ENCODE data around the gene LPIN2.

LPIN2 gene, protein sequence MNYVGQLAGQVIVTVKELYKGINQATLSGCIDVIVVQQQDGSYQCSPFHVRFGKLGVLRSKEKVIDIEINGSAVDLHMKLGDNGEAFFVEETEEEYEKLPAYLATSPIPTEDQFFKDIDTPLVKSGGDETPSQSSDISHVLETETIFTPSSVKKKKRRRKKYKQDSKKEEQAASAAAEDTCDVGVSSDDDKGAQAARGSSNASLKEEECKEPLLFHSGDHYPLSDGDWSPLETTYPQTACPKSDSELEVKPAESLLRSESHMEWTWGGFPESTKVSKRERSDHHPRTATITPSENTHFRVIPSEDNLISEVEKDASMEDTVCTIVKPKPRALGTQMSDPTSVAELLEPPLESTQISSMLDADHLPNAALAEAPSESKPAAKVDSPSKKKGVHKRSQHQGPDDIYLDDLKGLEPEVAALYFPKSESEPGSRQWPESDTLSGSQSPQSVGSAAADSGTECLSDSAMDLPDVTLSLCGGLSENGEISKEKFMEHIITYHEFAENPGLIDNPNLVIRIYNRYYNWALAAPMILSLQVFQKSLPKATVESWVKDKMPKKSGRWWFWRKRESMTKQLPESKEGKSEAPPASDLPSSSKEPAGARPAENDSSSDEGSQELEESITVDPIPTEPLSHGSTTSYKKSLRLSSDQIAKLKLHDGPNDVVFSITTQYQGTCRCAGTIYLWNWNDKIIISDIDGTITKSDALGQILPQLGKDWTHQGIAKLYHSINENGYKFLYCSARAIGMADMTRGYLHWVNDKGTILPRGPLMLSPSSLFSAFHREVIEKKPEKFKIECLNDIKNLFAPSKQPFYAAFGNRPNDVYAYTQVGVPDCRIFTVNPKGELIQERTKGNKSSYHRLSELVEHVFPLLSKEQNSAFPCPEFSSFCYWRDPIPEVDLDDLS

DNA sequence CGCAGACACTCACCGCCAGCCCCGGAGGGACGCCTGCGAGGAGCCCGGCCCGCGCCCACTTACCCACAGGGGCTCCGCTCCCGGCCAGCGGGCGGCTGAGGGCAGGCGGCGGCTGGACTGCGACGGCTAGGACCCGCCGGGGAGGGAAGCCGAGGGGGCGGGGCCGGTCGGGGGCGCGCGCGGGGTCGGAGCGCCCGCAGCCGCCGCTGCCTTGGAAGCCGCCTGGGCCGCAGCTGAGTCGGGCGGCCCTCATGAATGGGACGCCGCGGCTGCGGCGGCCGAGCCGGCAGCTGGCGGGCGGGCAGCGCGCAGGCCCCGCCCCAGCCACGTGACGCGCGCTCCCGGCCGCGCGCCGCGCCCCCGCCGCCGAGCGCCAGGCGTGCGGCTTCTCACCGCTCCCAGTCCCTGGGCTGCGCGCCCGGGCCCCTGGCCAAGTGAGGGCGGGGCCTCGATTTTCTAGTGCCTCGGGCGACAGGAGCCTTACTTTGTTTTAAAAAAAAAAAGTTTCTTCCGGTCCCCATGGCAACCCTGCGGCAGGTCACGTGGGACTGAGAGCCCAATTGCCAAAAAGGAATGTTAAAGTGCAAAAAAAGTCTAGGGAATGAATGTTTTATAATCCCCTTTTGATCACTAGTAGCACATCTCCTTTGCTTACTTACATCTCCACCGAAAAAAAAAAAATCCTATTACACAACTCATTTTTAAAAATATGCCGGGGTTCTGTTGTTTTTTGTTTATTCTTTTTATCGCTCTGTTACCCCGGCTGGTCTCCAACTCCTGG, at the start of gene LPIN2:
LPIN2 (minus strand) TSS at position 121 of the 781 bp plus-strand sequence. CDS start 52,304 bp downstream, outside the sequence.
- peaks cover 11% of the 10 kb centered on the region; the same call in 1 of the 2 replicates for H3K36me3 ChIP-seq (ENCODE audit: control insufficient read depth, insufficient read depth, low read length)
- peak within 1 kb of the TSS; percentile 72 for H3K4me3 ChIP-seq (ENCODE audit: low read depth, low read length)
- H3K27me3 ChIP-seq (ENCODE audit: control insufficient read depth, insufficient read depth, low read length): no peaks in the 10 kb centered on the region
- no peaks in the 10 kb centered on the region for H3K9me3 ChIP-seq (ENCODE audit: control insufficient read depth, insufficient read depth, low read depth, low read length)
- peak within 1 kb of the TSS; percentile 80 for H3K9ac ChIP-seq (ENCODE audit: low read length)
- H3K4me1 ChIP-seq (ENCODE audit: control insufficient read depth, insufficient read depth, low read length): peaks cover 9% of the 10 kb centered on the region; the same call in 1 of the 2 replicates
- no peak within 1 kb of the TSS; the same call in 1 of the 2 replicates for H3K27ac ChIP-seq (ENCODE audit: low read depth, low read length)

DNA sequence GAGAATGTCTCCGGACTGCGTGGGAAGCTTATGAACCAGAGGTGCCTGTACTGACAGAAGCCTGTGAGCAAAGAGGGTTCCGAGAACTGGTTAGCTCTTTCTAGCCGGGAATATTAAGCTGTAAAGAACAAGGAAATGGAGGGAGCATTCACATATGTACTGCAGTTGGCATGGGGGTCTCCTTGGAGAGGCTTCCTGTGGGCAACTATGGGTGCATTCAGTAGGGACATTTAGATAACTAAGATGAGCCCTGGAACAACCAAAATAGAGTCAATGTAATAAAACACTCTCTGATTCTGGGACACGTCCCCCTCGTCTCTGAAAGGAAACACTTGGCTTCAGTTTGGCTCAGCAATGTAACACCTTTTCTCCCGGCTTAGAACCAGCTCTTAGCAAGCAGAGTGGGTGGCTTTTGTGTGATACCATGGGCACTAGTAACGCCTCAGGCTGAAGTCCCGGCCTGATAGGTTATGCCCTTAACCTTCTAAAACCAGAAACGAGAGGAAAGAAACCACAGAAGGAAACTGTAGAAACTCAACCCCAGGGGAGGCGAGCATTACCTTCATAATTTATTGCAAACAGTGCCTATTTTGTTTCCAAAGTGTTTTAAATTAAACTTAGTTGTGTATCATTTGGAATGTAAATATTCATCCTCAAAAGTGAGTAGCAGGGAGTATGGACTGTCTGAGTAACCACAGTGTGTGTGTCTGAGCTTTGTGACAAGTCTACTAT, 48.8 kb upstream of the LPIN2 start:
- Histone ChIP-seq H3K4me3 (ENCODE audit: low read depth, low read length) (no peak overlapping the region), H3K4me1 (ENCODE audit: control insufficient read depth, insufficient read depth, low read length) (no peaks in the 10 kb centered on the region; the same call in 1 of the 2 replicates), H3K27ac (ENCODE audit: low read depth, low read length) (no peak overlapping the region)

DNA sequence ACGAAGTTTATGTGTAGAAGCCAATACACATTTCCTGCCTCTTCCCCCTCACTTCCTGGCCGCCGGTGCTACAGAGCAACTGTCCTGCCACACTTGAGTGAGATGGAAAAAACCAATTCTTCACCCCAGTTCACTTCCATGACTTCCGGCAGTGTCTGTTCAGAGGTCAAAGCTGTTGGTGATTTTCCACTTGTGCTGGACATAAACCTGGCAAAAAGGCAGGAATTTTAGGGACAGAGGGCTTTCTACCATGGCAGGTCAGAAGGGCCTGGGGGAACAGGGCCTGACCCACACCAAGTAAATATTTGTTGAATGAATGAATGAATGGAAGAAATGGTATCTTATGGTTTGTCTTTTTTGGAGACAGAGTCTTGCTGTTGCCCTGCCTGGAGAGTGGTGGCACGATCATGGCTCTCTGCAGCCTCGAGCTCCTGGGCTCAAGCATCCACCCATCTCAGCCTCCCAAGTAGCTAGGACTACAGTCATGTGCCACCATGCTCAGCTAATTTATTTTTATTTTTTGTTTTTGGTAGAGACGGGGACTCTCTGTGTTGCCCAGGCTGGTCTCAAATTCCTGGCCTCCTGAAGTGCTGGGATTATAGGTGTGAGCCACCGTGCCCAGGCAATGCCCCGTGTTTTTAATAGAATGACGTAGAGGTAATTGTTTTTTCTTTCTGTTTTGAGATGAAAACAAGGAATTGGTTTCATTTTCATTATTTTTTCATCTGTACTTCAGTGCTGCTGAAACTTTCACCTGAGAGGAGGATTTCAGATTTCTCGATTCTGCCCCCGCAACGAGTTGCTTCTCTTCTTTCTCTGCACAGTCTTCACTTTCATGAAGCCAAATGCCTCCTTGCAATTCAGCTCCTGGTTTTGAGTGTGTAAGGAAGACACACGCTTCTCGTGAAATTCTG, 48.0 kb upstream of the LPIN2 start:
- Histone ChIP-seq H3K27ac (ENCODE audit: low read depth, low read length) (no peak overlapping the region), H3K27me3 (ENCODE audit: control insufficient read depth, insufficient read depth, low read length) (no peaks in the 10 kb centered on the region), H3K9ac (ENCODE audit: low read length) (no peak overlapping the region), H3K4me1 (ENCODE audit: control insufficient read depth, insufficient read depth, low read length) (peaks cover 2% of the 10 kb centered on the region), H3K36me3 (ENCODE audit: control insufficient read depth, insufficient read depth, low read length) (no peaks in the 10 kb centered on the region), H3K9me3 (ENCODE audit: control insufficient read depth, insufficient read depth, low read depth, low read length) (no peaks in the 10 kb centered on the region), H3K4me3 (ENCODE audit: low read depth, low read length) (no peak overlapping the region)

More for the DNA sequence above, 48.8 kb upstream of the LPIN2 start:
- no peak overlapping the region for H3K9ac ChIP-seq (ENCODE audit: low read length)
- no peaks in the 10 kb centered on the region for H3K9me3 ChIP-seq (ENCODE audit: control insufficient read depth, insufficient read depth, low read depth, low read length)
- no peaks in the 10 kb centered on the region for H3K27me3 ChIP-seq (ENCODE audit: control insufficient read depth, insufficient read depth, low read length)
- no peaks in the 10 kb centered on the region for H3K36me3 ChIP-seq (ENCODE audit: control insufficient read depth, insufficient read depth, low read length)

DNA sequence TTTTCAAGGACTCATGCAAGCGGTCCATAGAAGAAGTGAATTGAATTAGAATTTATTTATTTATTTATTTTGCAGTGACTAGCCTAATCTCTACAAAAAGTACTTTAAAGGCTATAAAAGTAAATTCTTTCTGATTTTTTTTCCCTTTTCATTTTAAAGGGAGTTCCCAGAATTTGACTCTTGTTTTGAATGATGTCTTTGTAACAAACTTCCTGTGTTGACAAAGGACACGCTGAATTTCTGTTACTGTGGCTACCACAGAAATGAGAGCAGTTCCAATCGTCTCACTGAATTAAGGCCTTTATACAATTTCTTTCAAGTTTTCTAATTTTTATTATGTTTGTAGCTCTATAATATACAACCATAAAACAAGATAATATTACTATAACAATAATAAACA, 46.3 kb upstream of the LPIN2 start:
- H3K9ac ChIP-seq (ENCODE audit: low read length): no peak overlapping the region
- no peaks in the 10 kb centered on the region for H3K9me3 ChIP-seq (ENCODE audit: control insufficient read depth, insufficient read depth, low read depth, low read length)
- no peak overlapping the region for H3K27ac ChIP-seq (ENCODE audit: low read depth, low read length)
- H3K27me3 ChIP-seq (ENCODE audit: control insufficient read depth, insufficient read depth, low read length): no peaks in the 10 kb centered on the region
- no peaks in the 10 kb centered on the region for H3K36me3 ChIP-seq (ENCODE audit: control insufficient read depth, insufficient read depth, low read length)
- H3K4me1 ChIP-seq (ENCODE audit: control insufficient read depth, insufficient read depth, low read length): peaks cover 7% of the 10 kb centered on the region
- no peak overlapping the region for H3K4me3 ChIP-seq (ENCODE audit: low read depth, low read length)

DNA sequence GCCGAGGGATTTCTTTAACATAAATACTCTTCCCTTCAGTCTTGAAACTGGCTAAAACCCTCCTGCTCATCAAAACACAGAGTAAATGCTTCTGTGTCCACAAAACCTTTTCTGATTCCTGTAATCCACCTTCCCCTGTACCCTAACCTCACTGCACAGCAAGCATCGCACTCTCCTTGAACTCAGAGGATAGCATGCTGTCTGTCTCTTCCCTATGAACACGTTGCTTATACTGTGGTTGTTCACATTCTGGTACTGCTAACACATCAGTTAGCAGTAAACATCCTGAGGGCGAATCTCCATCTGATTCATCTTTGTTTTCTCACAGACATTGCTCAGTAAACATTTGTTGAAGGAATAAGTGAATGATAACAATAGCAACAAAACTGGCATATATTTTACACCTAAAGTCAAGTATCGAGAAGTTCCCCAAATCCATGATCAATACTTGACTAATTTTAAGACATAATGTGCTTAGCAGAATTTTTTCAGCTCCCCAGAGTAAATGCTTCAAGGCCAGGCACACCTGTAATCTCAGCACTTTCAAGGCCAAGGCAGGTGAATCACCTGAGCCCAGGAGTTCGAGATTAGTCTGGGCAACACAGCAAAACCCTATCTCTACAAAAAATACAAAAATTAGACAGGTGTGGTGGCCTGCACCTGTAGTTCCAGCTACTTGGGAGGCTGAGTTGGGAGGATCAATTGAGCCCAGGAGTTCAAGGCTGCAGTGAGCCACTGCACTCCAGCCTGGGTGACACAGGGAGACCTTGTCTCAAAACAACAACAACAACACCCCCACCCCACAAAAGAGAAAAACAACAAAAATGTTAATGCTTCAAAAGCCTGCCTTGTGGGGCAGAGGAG, 45.6 kb upstream of the LPIN2 start:
- 0 out of 2 replicates have a peak, but pooled peaks cover under 1% of the 10 kb centered on the region for H3K9me3 ChIP-seq (ENCODE audit: control insufficient read depth, insufficient read depth, low read depth, low read length)
- no peak overlapping the region for H3K9ac ChIP-seq (ENCODE audit: low read length)
- H3K27me3 ChIP-seq (ENCODE audit: control insufficient read depth, insufficient read depth, low read length): no peaks in the 10 kb centered on the region
- no peak overlapping the region for H3K4me3 ChIP-seq (ENCODE audit: low read depth, low read length)
- H3K36me3 ChIP-seq (ENCODE audit: control insufficient read depth, insufficient read depth, low read length): no peaks in the 10 kb centered on the region
- peaks cover 7% of the 10 kb centered on the region for H3K4me1 ChIP-seq (ENCODE audit: control insufficient read depth, insufficient read depth, low read length)
- H3K27ac ChIP-seq (ENCODE audit: low read depth, low read length): no peak overlapping the region

DNA sequence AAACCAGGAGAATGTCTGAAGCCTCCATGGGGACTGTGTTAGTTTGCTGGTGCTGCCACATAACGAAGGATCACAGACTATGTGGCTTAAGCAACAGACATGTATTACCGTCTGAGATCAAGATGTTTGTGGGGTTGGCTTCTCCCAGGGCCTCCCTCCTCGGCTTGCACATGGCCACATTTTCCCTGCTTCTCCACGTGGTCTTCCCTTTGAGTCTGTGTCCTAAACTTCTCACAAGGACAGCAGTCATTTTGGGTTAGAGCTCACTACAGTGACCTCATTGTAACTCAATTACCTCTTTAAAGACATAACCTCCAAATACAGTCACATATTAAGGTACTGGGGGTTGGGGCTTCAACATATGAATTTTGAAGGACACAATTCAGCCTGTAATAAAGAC, 44.6 kb upstream of the LPIN2 start:
- H3K4me1 ChIP-seq (ENCODE audit: control insufficient read depth, insufficient read depth, low read length): peaks cover 7% of the 10 kb centered on the region
- no peak overlapping the region for H3K4me3 ChIP-seq (ENCODE audit: low read depth, low read length)
- H3K9ac ChIP-seq (ENCODE audit: low read length): no peak overlapping the region
- 0 out of 2 replicates have a peak, but pooled peaks cover 5% of the 10 kb centered on the region for H3K9me3 ChIP-seq (ENCODE audit: control insufficient read depth, insufficient read depth, low read depth, low read length)
- H3K36me3 ChIP-seq (ENCODE audit: control insufficient read depth, insufficient read depth, low read length): no peaks in the 10 kb centered on the region
- H3K27ac ChIP-seq (ENCODE audit: low read depth, low read length): no peak overlapping the region
- H3K27me3 ChIP-seq (ENCODE audit: control insufficient read depth, insufficient read depth, low read length): no peaks in the 10 kb centered on the region

DNA sequence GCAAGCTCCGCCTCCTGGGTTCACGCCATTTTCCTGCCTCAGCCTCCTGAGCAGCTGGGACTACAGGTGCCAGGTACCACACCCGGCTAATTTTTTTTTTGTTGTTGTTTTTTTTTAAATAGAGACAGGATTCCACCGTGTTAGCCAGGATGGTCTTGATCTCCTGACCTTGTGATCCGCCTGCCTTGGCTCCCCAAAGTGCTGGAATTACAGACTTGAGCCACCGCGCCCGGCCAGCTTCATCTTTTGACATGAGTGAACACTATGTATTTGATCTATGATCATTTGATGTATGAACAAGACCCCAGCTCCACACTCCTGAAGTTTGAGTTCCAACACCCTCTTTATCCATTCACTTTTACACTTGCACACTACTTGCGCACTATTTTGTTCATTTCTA, 43.4 kb upstream of the LPIN2 start:
- no peak overlapping the region for H3K27ac ChIP-seq (ENCODE audit: low read depth, low read length)
- H3K9me3 ChIP-seq (ENCODE audit: control insufficient read depth, insufficient read depth, low read depth, low read length): 0 out of 2 replicates have a peak, but pooled peaks cover 5% of the 10 kb centered on the region
- H3K36me3 ChIP-seq (ENCODE audit: control insufficient read depth, insufficient read depth, low read length): no peaks in the 10 kb centered on the region
- no peaks in the 10 kb centered on the region for H3K27me3 ChIP-seq (ENCODE audit: control insufficient read depth, insufficient read depth, low read length)
- H3K4me1 ChIP-seq (ENCODE audit: control insufficient read depth, insufficient read depth, low read length): peaks cover 17% of the 10 kb centered on the region
- H3K9ac ChIP-seq (ENCODE audit: low read length): no peak overlapping the region
- H3K4me3 ChIP-seq (ENCODE audit: low read depth, low read length): no peak overlapping the region

DNA sequence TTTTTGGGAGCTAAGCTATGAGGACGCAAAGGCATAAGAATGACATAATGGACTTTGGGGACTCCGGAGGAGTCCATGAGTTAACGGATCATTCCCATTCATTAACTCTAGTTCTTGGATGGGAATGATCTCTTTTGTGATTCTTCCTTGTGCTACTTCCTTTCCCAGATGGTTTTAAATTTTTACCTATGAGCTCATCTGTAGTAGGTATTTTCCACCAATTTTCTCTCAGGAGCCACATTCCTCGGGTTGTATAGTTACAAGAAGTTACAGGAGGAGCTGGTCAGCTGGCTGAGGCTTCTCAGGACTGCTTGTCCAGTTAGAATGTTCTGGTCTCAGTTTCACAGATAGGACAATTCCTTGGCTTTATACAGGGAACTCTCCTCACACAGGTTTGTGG, 42.9 kb upstream of the LPIN2 start:
- 0 out of 2 replicates have a peak, but pooled peaks cover 5% of the 10 kb centered on the region for H3K9me3 ChIP-seq (ENCODE audit: control insufficient read depth, insufficient read depth, low read depth, low read length)
- H3K27me3 ChIP-seq (ENCODE audit: control insufficient read depth, insufficient read depth, low read length): no peaks in the 10 kb centered on the region
- no peak overlapping the region for H3K4me3 ChIP-seq (ENCODE audit: low read depth, low read length)
- no peaks in the 10 kb centered on the region for H3K36me3 ChIP-seq (ENCODE audit: control insufficient read depth, insufficient read depth, low read length)
- H3K27ac ChIP-seq (ENCODE audit: low read depth, low read length): no peak overlapping the region
- no peak overlapping the region for H3K9ac ChIP-seq (ENCODE audit: low read length)
- H3K4me1 ChIP-seq (ENCODE audit: control insufficient read depth, insufficient read depth, low read length): peaks cover 18% of the 10 kb centered on the region

DNA sequence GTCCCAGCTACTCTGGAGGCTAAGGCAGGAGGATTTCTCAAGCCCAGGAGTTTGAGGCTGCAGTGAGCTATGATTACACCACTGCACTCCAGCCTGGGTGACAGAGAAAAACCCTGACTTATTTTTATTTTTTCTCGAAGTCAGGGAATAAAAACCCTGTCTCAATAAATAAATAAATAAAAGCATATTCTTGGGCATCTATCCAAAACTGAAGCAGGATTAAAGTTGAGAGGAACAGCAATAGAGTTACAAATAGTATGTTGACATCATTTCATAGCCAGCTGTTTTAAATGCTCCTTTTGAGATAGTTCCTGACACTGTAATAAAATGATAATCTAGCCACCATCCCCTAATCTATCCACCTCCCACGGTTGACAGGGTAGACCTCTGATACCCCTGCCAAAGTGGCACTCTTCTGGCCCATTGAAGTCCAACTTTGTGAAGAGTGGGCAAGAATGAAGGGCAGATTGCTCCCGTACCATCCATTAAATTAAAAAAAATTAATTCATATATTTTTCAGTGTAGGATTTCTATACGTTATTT, 42.3 kb upstream of the LPIN2 start:
- Histone ChIP-seq H3K4me1 (ENCODE audit: control insufficient read depth, insufficient read depth, low read length) (peaks cover 18% of the 10 kb centered on the region), H3K4me3 (ENCODE audit: low read depth, low read length) (no peak overlapping the region), H3K36me3 (ENCODE audit: control insufficient read depth, insufficient read depth, low read length) (no peaks in the 10 kb centered on the region), H3K9me3 (ENCODE audit: control insufficient read depth, insufficient read depth, low read depth, low read length) (0 out of 2 replicates have a peak, but pooled peaks cover 5% of the 10 kb centered on the region), H3K9ac (ENCODE audit: low read length) (no peak overlapping the region), H3K27ac (ENCODE audit: low read depth, low read length) (no peak overlapping the region), H3K27me3 (ENCODE audit: control insufficient read depth, insufficient read depth, low read length) (no peaks in the 10 kb centered on the region)

Data from HUES6 (cell line).